ENCODE results near the gene VDR.

Gene VDR

GRCh38 chr12:47904713-47905709 is at the start of gene VDR:
Gene VDR (minus strand): TSS chr12:47904994. CDS start chr12:47879113, 25,881 bp downstream.
- DNase-seq, result peak; percentile 41

GRCh38 chr12:47954058-47954457 is 49.3 kb upstream of the VDR start:
- DNase-seq, result no peak

GRCh38 chr12:47950856-47951468 is 46.2 kb upstream of the VDR start:
- DNase-seq, result no peak

- peak; percentile 32 for DNase-seq
These were observed 44.9 kb upstream of the VDR start for GRCh38 chr12:47949441-47950341.

GRCh38 chr12:47947341-47947740 is 42.5 kb upstream of the VDR start:
- DNase-seq, result no peak

GRCh38 chr12:47946413-47947323 is 41.9 kb upstream of the VDR start:
- no peak for DNase-seq

GRCh38 chr12:47945341-47945728 is 40.5 kb upstream of the VDR start:
- no peak for DNase-seq

- DNase-seq, result no peak
These were observed 40.0 kb upstream of the VDR start for GRCh38 chr12:47944685-47945340.

GRCh38 chr12:47943623-47944340 is 39.0 kb upstream of the VDR start:
- DNase-seq, result no peak

- DNase-seq, result no peak
These were observed 37.9 kb upstream of the VDR start for GRCh38 chr12:47942614-47943225.

- DNase-seq, result no peak
These were observed 37.2 kb upstream of the VDR start for GRCh38 chr12:47941871-47942613.

GRCh38 chr12:47941475-47941780 is 36.6 kb upstream of the VDR start:
- DNase-seq, result no peak

- DNase-seq, result no peak
These were observed 36.1 kb upstream of the VDR start for GRCh38 chr12:47940773-47941474.

- DNase-seq, result no peak
These were observed 34.3 kb upstream of the VDR start for GRCh38 chr12:47939009-47939601.

GRCh38 chr12:47938594-47938993 is 33.8 kb upstream of the VDR start:
- no peak for DNase-seq

- DNase-seq, result no peak
These were observed 33.3 kb upstream of the VDR start for GRCh38 chr12:47938093-47938492.

- DNase-seq, result no peak
These were observed 30.4 kb upstream of the VDR start for GRCh38 chr12:47935184-47935583.

- no peak for DNase-seq
These were observed 26.4 kb upstream of the VDR start for GRCh38 chr12:47931187-47931586.

- DNase-seq, result no peak
These were observed 25.8 kb upstream of the VDR start for GRCh38 chr12:47930634-47931033.

Data from NCI-H1436 treated with DMSO at 0.1 percent for 48 hours (cell line).